HepG2 (cell line): ENCODE data around the gene SLTM. TPM values are rescaled to one million over a fixed set of nuclear protein-coding genes. Genes with fewer than 3 reads are reported as not detected.

Experiments used
- ATAC-seq: fragments of 200-7000 bp; cut with Tn5 transposase; 3 replicates; pipeline ENCODE4 v1.9.1; 2020; ENCODE audit warnings: mild to moderate bottlenecking, moderate library complexity
- Bru-seq: library from RNA; stranded (reverse); fragments of 400-500 nt; gene quantifications from one replicate; lab custom pipeline; 2021; lab: Mats Ljungman, UMichigan
- BruChase-seq, 2 experiments: library from RNA; stranded (reverse); fragments of 400-500 nt; gene quantifications; one replicate each; lab custom pipeline; 2021; lab: Mats Ljungman, UMichigan
- BruUV-seq: library from RNA; stranded (reverse); fragments of 400-500 nt; replicated peaks from 2 replicates; lab custom pipeline; 2021; lab: Mats Ljungman, UMichigan
- CTCF ChIA-PET: fragments of 300-600 bp; formaldehyde crosslinking; extraction: SDS; loops from one replicate; lab custom pipeline; 2021; ENCODE audit warnings: low total read pairs, inconsistent platforms, low intra/inter-chr PET ratio; lab: Yijun Ruan, JAX
- POLR2A ChIA-PET: fragments of 350-600 bp; sonication (Branson Sonifier 250); formaldehyde crosslinking; loops from one replicate; lab custom pipeline; 2020; ENCODE audit warnings: antibody characterized with exemption, inconsistent platforms; lab: Yijun Ruan, JAX
- DNase-seq: peaks from one replicate; pipeline ENCODE4 v3.0.0-alpha.2; 2015; ENCODE audit warnings: low spot score
- FAIRE-seq: peaks from 3 replicates; lab custom pipeline; 2011; peaks lifted over from hg19 to GRCh38; lab: Jason Lieb, UNC
- H2AFZ ChIP-seq: one replicate; pipeline ENCODE4 v1.6.1; 2011; ENCODE audit warnings: low read length, inconsistent platforms
- H3K27ac ChIP-seq: fragments of 300-600 bp; 3 replicates; pipeline ENCODE4 v1.8.0; 2011; ENCODE audit warnings: mixed run types, mild to moderate bottlenecking, mixed read lengths, low read length, inconsistent platforms; ENCODE audit not compliant: insufficient read depth; ENCODE audit errors: extremely low read length
- H3K27me3 ChIP-seq, 2 experiments: fragments of 200-600 bp in 1 of 2; 2 replicates in 1 of 2; 3 replicates in 1 of 2; pipeline versions ENCODE4 v1.6.0 to v1.8.0; 2011; ENCODE audit warnings: low read length in 2 of 2, mild to moderate bottlenecking in 2 of 2, moderate library complexity in 2 of 2, inconsistent platforms in 1 of 2; ENCODE audit not compliant: insufficient read depth in 2 of 2, control insufficient read depth in 1 of 2
- H3K36me3 ChIP-seq, 2 experiments: fragments of 200-600 bp in 1 of 2; replicated peaks in 1 of 2; 2 replicates in 1 of 2; 3 replicates in 1 of 2; pipeline versions ENCODE4 v1.5.1 to v1.8.0; 2011; ENCODE audit warnings: low read length in 2 of 2, inconsistent platforms in 1 of 2; ENCODE audit not compliant: insufficient read depth in 2 of 2, control insufficient read depth in 1 of 2
- H3K4me1 ChIP-seq: 2 replicates; pipeline ENCODE4 v1.5.1; 2012; ENCODE audit warnings: low read length, inconsistent platforms; ENCODE audit not compliant: insufficient read depth
- H3K4me2 ChIP-seq: 2 replicates; pipeline ENCODE4 v1.6.0; 2011; ENCODE audit warnings: low read depth, low read length, inconsistent platforms
- H3K4me3 ChIP-seq, 3 experiments: fragments of 200-600 bp in 1 of 3; sonication (generic), shearing (Covaris generic) in 1 of 3; replicated peaks in 1 of 3; 2 replicates each; pipeline ENCODE4 v1.5.1; 2011 to 2016; ENCODE audit warnings: low read length in 3 of 3, inconsistent platforms in 2 of 3, low read depth in 2 of 3, mild to moderate bottlenecking in 2 of 3, control low read depth in 1 of 3, mixed read lengths in 1 of 3; ENCODE audit not compliant: insufficient read depth in 1 of 3
- H3K79me2 ChIP-seq: one replicate; pipeline ENCODE4 v1.6.1; 2011; ENCODE audit warnings: low read length, inconsistent platforms; ENCODE audit not compliant: insufficient read depth
- H3K9ac ChIP-seq: 2 replicates; pipeline ENCODE4 v1.6.0; 2011; ENCODE audit warnings: mild to moderate bottlenecking, low read depth, low read length, inconsistent platforms; ENCODE audit not compliant: insufficient read depth
- H3K9me3 ChIP-seq: 2 replicates; pipeline ENCODE4 v1.5.1; 2012; ENCODE audit warnings: mild to moderate bottlenecking, low read length
- H4K20me1 ChIP-seq: 2 replicates; pipeline ENCODE4 v1.6.0; 2011; ENCODE audit warnings: inconsistent platforms, mild to moderate bottlenecking, low read length, moderate library complexity; ENCODE audit not compliant: insufficient read depth
- IRX3 ChIP-seq: sonication (generic); formaldehyde crosslinking; IDR thresholded peaks from 2 replicates; pipeline ENCODE4 v1.8.1; 2023; ENCODE audit warnings: mild to moderate bottlenecking, low read depth, missing genetic modification reagents, borderline replicate concordance
- KDM3A ChIP-seq: IDR thresholded peaks from 2 replicates; pipeline ENCODE4 v1.6.1; 2018; ENCODE audit warnings: low read depth, missing compliant biosample characterization
- KDM6A ChIP-seq: IDR thresholded peaks from 2 replicates; pipeline ENCODE4 v1.6.1; 2016; ENCODE audit warnings: low read depth
- POLR2AphosphoS5 ChIP-seq: IDR thresholded peaks from 2 replicates; pipeline ENCODE4 v1.6.1; 2012; ENCODE audit warnings: low read depth, low read length
- PRDM15 ChIP-seq: sonication (generic); formaldehyde crosslinking; IDR thresholded peaks from 2 replicates; pipeline ENCODE4 v1.4.0; 2020; ENCODE audit warnings: missing genetic modification reagents
- RBAK ChIP-seq: sonication (generic); formaldehyde crosslinking; IDR thresholded peaks from 2 replicates; pipeline ENCODE4 v1.5.1; 2020; ENCODE audit warnings: mild to moderate bottlenecking, missing genetic modification reagents
- RFX1 ChIP-seq: fragments of 450-650 bp; IDR thresholded peaks from 2 replicates; pipeline ENCODE4 v1.6.1; 2017
- SMARCE1 ChIP-seq: fragments of 450-650 bp; IDR thresholded peaks from 2 replicates; pipeline ENCODE4 v1.6.1; 2017; ENCODE audit warnings: borderline replicate concordance
- TOPORS ChIP-seq: sonication (generic); formaldehyde crosslinking; IDR thresholded peaks from 2 replicates; pipeline ENCODE4 v1.8.0; 2023; ENCODE audit warnings: mild to moderate bottlenecking, missing genetic modification reagents
- ZNF296 ChIP-seq: sonication (generic); formaldehyde crosslinking; conservative IDR thresholded peaks from 2 replicates; pipeline ENCODE4 v1.5.0; 2020; ENCODE audit warnings: mild to moderate bottlenecking, missing genetic modification reagents
- ZNF501 ChIP-seq: sonication (generic); formaldehyde crosslinking; IDR thresholded peaks from 2 replicates; pipeline ENCODE4 v1.5.1; 2020; ENCODE audit warnings: mild to moderate bottlenecking, moderate library complexity, missing genetic modification reagents
- WGBS: methylation state at CpG from one replicate; pipeline ENCODE4 v1.1.6; 2017; ENCODE audit warnings: low lambda C conversion rate; 5-methylcytosine and 5-hydroxymethylcytosine counted together
- in situ Hi-C: cut with HindIII; loops from 2 replicates; pipeline ENCODE4 v1.10.0; 2017; ENCODE audit warnings: low pct_unique_long_range_greater_than_20kb; ENCODE audit not compliant: extremely low pct_ligation_motif_present
- intact Hi-C: fragments of 100-400 bp; cut with micrococcal nuclease; formaldehyde crosslinking; loops from one replicate; pipeline ENCODE4 v1.10.0; 2022; ENCODE audit not compliant: unreplicated experiment
- long read RNA-seq, 2 experiments: library from RNA in 1 of 2; library from polyadenylated mRNA in 1 of 2; stranded (forward) in 1 of 2; unstranded in 1 of 2; transcript quantifications; one replicate each; pipeline ENCODE4 v2.0.0, GENCODE V29; 2019 to 2022
- polyA minus RNA-seq, 3 experiments: library from RNA; depleted of rRNA, polyadenylated mRNA; stranded (reverse); fragments of >200 nt; gene quantifications; 2 replicates each; pipeline ENCODE4 v1.2.3, GENCODE V29; 2011; ENCODE audit warnings: low replicate concordance in 1 of 3
- polyA plus RNA-seq, 8 experiments: library from polyadenylated mRNA; depleted of rRNA in 3 of 8; stranded (reverse) in 7 of 8; unstranded in 1 of 8; fragments of >200 nt; fragmentation: Illumina TruSeq in 4 of 8; extraction: Trizol in 4 of 8; gene quantifications; 2 replicates each; pipeline versions ENCODE4 v1.2.1 to v1.2.3, GENCODE V29; 2011 to 2016; ENCODE audit warnings: low read depth in 4 of 8, missing spikeins in 1 of 8, mixed read lengths in 1 of 8; ENCODE audit not compliant: insufficient read depth in 1 of 8
- total RNA-seq, 5 experiments: library from RNA; depleted of rRNA; stranded (reverse); fragments of >200 nt; fragmentation: Illumina TruSeq; extraction: Trizol; gene quantifications; 2 replicates each; pipeline ENCODE4 v1.2.3, GENCODE V29; 2016; ENCODE audit warnings: low read depth in 1 of 5
- TF ChIP-seq, protein P1 (sequence below), 2 experiments: fragments of 450-650 bp in 1 of 2; sonication (generic) in 1 of 2; formaldehyde crosslinking; IDR thresholded peaks; 2 replicates each; pipeline versions ENCODE4 v1.5.0 to v1.8.0; 2020 to 2022; ENCODE audit warnings: mild to moderate bottlenecking in 1 of 2, missing genetic modification reagents in 1 of 2

Gene SLTM
- total RNA-seq (2016; rRNA removed; fragmentation: Illumina TruSeq; extraction: Trizol) (58.0 and 64.2 TPM in 2 replicates), polyA plus RNA-seq (2011; rRNA removed) (20.3 and 22.0 TPM in 2 replicates), polyA minus RNA-seq (2011; rRNA and poly(A)+ RNA removed; ENCODE audit: low replicate concordance) (20.5 and 36.5 TPM in 2 replicates), Bru-seq, nascent RNA (percentile 89 among the genes with signal in this experiment), BruChase-seq, experiment 1, labeled RNA remaining after a 6-hour chase (percentile 91 among the genes with signal in this experiment), BruChase-seq, experiment 2, labeled RNA remaining after a 2-hour chase (percentile 89 among the genes with signal in this experiment)
- 85.4 and 92.4 TPM in 2 replicates for total RNA-seq (2016; cell fraction: cytosol; rRNA removed; fragmentation: Illumina TruSeq; extraction: Trizol; ENCODE audit: low read depth)
- total RNA-seq (2016; cell fraction: insoluble cytoplasmic fraction; rRNA removed; fragmentation: Illumina TruSeq; extraction: Trizol), result 52.5 and 70.6 TPM in 2 replicates
- total RNA-seq (2016; cell fraction: membrane; rRNA removed; fragmentation: Illumina TruSeq; extraction: Trizol), result 33.2 and 33.4 TPM in 2 replicates
- total RNA-seq (2016; cell fraction: nucleus; rRNA removed; fragmentation: Illumina TruSeq; extraction: Trizol), result 120 TPM in 2 replicates
- 13.2 and 16.1 TPM in 2 replicates for polyA plus RNA-seq (2011; cell fraction: cytosol; rRNA removed)
- 61.3 and 71.8 TPM in 2 replicates for polyA plus RNA-seq (2011; cell fraction: nucleus; rRNA removed)
- 39.7 and 46.8 TPM in 2 replicates for polyA plus RNA-seq (2012)
- 28.8 and 28.9 TPM in 2 replicates for polyA plus RNA-seq (2016; cell fraction: cytosol; fragmentation: Illumina TruSeq; extraction: Trizol; ENCODE audit: low read depth)
- 56.6 and 65.2 TPM in 2 replicates for polyA plus RNA-seq (2016; cell fraction: insoluble cytoplasmic fraction; fragmentation: Illumina TruSeq; extraction: Trizol; ENCODE audit: low read depth)
- polyA plus RNA-seq (2016; cell fraction: membrane; fragmentation: Illumina TruSeq; extraction: Trizol; ENCODE audit: low read depth), result 21.9 and 25.0 TPM in 2 replicates
- polyA plus RNA-seq (2016; cell fraction: nucleus; fragmentation: Illumina TruSeq; extraction: Trizol; ENCODE audit: insufficient read depth, low read depth), result 88.9 and 106 TPM in 2 replicates
- 14.5 and 29.8 TPM in 2 replicates for polyA minus RNA-seq (2011; cell fraction: cytosol; rRNA and poly(A)+ RNA removed)
- 202 and 232 TPM in 2 replicates for polyA minus RNA-seq (2011; cell fraction: nucleus; rRNA and poly(A)+ RNA removed)
- long read RNA-seq, experiment 1, transcript SLTM-205 (2 exons, 505 nt), result major isoform, 7 of 55 reads
- long read RNA-seq, experiment 1, partial matches to known transcripts, result 35 of 55 reads
- long read RNA-seq, experiment 1, other reads (novel, unspliced or antisense), result 10 of 55 reads
- long read RNA-seq, experiment 2, full-length matches to known transcripts, result 9 of 69 reads
- long read RNA-seq, experiment 2, partial matches to known transcripts, result 33 of 69 reads
- long read RNA-seq, experiment 2, other reads (novel, unspliced or antisense), result 27 of 69 reads

DNA sequence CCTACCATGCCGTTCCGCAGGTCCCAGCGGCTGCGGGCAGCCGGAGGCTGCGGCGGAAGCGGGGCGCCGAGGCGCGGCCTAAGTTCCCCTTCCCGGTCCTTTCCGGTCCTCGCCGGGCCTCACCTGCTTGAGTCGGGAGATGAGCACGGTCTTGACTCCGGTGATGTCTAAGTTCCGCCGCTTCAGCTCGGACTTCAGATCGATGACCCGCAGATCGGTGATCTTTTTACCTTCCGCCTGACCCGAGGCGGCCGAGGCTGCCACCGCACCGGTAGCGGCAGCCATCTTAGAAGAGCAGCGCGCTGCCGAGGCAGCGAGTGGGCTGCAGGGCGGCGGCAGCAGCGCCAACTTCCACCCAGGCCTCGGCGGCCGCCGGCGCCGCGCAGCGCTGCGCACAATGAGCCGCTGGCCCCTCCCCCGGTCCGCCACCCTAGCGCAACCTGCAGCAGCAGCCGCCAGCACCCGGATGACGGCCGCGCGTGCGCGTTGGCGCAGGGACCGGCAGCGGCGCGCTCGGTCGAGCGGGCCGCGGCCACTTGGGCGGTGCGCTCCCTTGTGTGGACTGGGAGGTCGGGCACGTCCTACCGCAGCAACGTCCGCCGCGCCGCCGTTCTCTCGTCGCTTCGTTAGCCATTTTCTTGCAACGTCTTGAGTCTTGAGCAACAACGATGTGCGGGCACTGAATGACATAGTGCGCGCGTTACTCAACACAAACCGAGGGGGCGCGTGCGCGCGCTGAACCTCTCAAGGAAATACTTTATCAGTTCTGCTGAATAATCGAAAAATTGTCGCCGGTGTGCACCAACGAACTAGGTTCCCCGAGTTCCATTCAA lies at the start of gene SLTM:
Gene SLTM (minus strand): TSS at position 399 of the 833 bp plus-strand sequence. CDS start 114 bp downstream, at position 285.
- under 1% methylated on average over 32 of the region's 101 CpGs for WGBS
- H3K4me3 ChIP-seq, result peak within 1 kb of the TSS; percentile 76 to 100 (median 94)
- ATAC-seq (peak; percentile 97), DNase-seq (peak; percentile 87), FAIRE-seq (no peak)
- H3K9me3 ChIP-seq, result no peaks in the 10 kb centered on the region
- H3K79me2 ChIP-seq, result peaks cover 45% of the 10 kb centered on the region
- H3K36me3 ChIP-seq, result peaks cover 0 to 8% of the 10 kb centered on the region in 2 experiments; a peak in 2 of 5 replicates
- H3K4me2 ChIP-seq, result peak within 1 kb of the TSS; percentile 94
- peaks cover 25% of the 10 kb centered on the region for H3K4me1 ChIP-seq
- 0 out of 2 replicates have a peak, but pooled peaks cover 5% of the 10 kb centered on the region for H4K20me1 ChIP-seq
- POLR2A ChIA-PET, result interaction anchor here (0.9 to 2.0 kb wide), 3 partner anchors 69 to 163 kb away, joined by 3 to 7 read pairs (median 4); partner anchors contain the start of gene MINDY2
- H3K27me3 ChIP-seq, result no peaks in the 10 kb centered on the region; a peak in 1 of 5 replicates
- peak within 1 kb of the TSS; percentile 96 for H2AFZ ChIP-seq
- in situ Hi-C loops, result no loop called here
- peak within 1 kb of the TSS; percentile 100 for H3K9ac ChIP-seq
- no TSS peak for BruUV-seq
- intact Hi-C loops, result loop anchor here (5.0 kb wide), 1 partner anchor 66 kb away; no protein-coding TSS in a partner anchor
- CTCF ChIA-PET, result no interaction called here
- H3K27ac ChIP-seq, result peak within 1 kb of the TSS; percentile 99
- TF ChIP-seq ZNF296 (no peak), KDM6A (CRISPR knock-in tag) (no peak), RBAK (CRISPR knock-in tag) (no peak), SMARCE1 (no peak), TOPORS (CRISPR knock-in tag) (no peak), RFX1 (no peak), POLR2AphosphoS5 (peak; percentile 80), PRDM15 (peak; percentile 27; the same call in 1 of the 2 replicates), ZNF501 (CRISPR knock-in tag) (peak; percentile 83; the same call in 1 of the 2 replicates), KDM3A (CRISPR knock-in tag) (0 out of 2 replicates have a peak, but pooled peaks have one; percentile 13), IRX3 (CRISPR knock-in tag) (no peak)
- TF ChIP-seq, protein P1, sequence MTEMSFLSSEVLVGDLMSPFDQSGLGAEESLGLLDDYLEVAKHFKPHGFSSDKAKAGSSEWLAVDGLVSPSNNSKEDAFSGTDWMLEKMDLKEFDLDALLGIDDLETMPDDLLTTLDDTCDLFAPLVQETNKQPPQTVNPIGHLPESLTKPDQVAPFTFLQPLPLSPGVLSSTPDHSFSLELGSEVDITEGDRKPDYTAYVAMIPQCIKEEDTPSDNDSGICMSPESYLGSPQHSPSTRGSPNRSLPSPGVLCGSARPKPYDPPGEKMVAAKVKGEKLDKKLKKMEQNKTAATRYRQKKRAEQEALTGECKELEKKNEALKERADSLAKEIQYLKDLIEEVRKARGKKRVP (CRISPR knock-in tag; IDR thresholded peaks at IDR 0.05), result no peak; a peak in 1 of 4 replicates
